HG02973 (cell line): Measurements from ENCODE around the gene ZBTB40.

ENCODE experiments used
- ATAC-seq: cut with Tn5 transposase; IDR thresholded peaks from one replicate; pipeline ENCODE4 v1.9.1; 2021; ENCODE audit warnings: moderate library complexity; ENCODE audit not compliant: unreplicated experiment

Gene ZBTB40

DNA sequence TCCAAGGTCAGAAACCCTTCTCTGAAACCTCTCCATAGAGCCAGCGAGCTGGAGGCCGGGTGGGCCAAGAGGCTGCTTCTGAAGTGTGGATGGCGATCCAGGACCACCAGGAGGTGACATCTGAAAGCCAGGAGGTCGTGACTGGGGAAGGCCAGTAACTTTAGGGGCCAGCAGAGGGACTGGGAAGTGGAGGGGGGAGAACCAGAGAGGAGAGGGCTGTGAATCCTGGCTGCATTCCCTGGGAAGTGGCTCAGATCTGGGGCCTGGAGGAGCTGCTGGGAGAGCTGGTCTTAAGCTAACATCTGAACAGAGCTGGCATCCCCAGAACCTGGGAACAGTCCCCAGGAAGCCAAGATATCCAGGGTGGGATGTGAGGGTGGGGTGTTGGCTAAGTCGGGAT lies 100.4 kb downstream of the ZBTB40 start:
- no peak for ATAC-seq

DNA sequence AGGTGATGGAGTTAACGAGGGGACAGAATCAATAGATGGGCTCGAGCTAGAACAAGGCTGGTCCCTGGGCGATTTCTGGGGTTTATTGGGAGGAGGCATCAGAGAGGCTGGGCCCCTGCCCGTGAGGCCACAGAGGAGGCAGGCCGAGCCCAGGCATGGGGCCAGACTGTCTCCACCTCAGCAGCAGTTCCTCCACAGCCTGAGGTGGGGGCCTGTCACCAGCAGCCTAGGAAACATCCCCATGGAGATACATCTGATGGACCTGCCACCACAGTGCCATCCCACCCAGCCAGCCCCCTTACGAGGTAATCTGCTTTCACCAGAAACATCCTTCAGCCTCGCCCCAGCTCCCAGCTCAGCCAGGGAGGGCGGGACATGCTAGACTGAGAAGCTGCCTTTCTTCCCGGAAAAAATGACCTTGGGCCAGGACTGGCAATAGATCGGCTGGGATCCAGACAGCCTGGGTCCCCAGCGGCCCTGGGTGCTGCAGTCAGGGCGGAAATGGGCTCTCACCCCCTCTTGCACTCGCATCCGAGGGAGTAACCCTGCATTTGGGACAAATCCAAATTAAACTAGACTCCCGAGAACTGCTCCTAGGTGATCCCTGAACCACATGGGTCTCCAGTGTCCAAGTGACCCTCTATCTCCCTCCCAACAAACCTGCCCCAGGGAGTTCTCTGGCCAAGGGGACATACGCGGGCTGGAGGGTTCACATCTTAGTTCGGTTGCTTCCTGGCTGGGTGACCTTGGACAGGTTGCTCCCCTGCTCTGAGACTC lies 101.6 kb downstream of the ZBTB40 start:
- no peak for ATAC-seq

DNA sequence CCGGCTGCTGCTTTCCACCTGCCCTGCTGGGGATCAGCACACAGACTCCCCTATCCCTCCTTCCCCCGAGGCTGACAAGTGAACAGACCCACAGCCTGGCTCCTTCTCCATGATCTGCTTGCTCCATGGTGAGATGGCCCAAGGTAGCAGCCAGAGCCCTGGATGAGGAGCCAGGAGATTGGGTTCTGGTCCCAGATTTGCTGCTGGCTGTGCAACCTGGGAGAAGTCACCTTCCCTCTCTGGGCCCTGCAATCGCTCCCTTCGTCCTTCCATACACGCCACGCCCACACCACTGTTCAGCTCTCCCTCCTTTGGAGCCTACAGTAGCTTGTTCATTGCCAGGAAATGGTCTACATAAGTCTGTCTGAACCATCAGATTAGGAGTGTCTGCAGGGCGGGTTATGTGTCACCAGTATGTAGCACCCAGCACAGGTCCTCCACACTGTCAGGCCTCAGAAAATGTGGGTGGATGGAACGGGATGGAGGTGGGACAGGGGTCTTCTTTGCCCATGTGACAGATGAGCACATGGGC lies 102.4 kb downstream of the ZBTB40 start:
- ATAC-seq = no peak

DNA sequence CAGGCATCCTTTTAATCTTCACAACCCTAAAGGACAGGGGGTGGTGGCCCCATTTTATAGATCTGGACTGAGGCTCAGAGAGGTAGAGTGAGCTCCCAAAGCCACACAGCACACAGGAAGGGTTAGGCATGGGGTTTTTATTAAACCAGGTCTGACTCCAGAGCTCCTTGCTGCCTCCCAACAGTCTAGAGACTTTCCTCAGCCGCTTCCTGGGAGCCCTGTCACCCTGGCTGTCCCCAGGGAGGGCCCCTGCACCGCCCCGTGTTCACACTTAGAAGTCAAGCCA lies 103.7 kb downstream of the ZBTB40 start:
- ATAC-seq = no peak

DNA sequence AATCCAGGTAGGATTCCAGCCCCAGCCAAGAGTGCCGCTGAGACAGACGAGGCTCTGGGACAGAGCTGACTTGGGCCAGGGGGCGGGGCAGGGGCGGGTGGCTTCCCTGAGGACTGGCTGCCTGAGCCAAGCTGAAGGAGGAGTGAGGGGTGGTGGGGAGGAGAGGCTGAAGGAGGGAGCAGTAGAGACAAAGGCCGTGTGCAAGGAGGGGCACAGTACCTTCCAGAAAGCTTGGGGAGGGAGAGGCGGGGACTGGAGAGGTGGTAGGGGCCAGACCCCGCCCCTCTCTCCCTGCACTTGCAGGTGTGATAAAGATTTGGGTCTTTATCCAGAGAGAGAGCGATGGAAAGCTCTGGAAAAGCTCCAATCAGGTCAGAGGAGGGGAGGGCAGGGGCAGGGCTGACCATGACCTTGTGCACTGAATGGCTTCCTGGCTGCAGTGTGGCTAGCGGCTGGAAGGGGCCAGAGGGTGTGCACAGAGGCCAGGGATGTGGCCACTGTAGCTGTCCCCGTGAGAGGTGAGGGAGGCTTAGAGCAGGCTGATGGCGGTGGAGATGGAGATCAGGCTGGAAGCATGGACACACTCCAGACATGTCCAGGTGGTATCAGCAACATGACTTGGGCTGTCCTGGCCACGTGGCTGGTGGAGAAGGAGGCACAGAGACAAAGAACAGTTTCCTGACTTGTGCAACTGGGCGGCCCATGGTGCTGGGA lies 104.9 kb downstream of the ZBTB40 start:
- no peak for ATAC-seq

DNA sequence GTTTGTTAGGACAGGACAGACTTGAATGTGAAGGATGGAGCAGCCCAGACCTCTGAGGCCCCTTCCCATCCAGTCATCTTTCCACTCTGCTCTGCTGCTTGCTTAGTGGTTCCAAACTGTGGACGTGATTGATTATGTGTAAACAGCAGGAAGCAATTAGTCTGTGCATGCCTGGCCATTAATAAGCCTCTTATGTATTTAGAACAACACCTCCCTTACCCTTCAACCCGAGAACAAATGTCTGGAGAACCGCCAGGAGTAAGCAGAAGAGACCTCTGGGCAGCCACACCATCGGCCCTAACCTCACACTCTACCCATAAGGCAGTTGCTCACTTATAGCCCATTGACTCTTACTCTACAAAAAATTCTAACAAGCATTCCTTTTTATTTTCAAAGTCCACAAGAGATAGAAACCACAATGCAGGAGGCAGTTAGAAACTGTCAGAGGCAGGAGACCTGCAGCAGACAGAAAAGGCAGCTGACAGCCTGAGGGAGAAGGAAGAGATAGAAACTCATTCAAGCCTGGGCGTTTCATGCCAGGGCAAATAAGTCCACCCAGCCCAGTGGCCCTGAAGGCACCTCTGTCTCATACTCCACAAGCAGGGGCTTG lies 105.8 kb downstream of the ZBTB40 start:
- no peak for ATAC-seq

- no peak for ATAC-seq
These were observed 111.2 kb downstream of the ZBTB40 start, which contains the start of gene EPHA8 for GRCh38 chr1:22562584-22563583. TSS of gene EPHA8 (plus strand) at chr1:22563489. CDS start at chr1:22563636, 147 bp downstream.

- no peak for ATAC-seq
These were observed 112.3 kb downstream of the ZBTB40 start for GRCh38 chr1:22563671-22564602.

- ATAC-seq = no peak
These were observed 114.5 kb downstream of the ZBTB40 start for GRCh38 chr1:22566161-22566560.

DNA sequence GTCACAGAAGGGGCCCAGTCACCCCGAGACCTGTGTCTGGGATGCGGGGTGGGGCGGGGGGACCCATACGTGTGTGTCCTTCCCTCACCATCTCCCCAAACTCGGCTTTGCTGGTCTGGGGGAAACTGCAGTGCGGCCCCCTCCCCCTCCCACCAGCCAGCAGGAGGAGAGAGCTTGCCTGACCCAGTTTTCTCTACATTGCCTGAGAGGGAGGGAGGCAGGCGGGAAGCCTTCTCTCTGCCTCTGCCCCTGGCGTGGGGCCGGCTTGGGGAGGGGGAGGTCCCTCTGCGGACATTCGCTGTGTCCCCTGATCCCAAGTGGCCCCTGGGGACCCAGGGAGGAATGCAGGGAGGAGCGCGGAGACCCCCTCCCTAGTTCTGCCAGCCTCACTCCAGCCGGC lies 115.5 kb downstream of the ZBTB40 start:
- no peak for ATAC-seq

DNA sequence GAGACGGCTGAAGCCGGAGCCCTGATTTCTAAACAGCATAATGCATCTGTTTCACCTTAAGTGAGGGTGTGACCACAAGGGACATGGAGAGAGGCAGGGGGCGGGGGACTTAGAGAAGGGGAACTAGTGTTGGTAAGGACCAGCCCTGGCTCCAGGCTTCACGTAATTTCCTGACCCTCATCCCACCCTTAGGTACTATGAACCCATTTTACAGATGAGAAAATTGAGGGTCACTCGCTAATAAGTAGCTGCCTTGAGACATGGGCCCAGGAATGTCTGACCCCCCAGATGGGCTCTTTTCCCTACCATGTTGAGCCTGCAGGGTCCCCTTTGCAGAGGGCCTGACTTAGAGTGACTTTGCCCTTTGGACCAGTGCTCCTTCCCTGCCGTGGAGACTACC lies 116.3 kb downstream of the ZBTB40 start:
- ATAC-seq = no peak

- no peak for ATAC-seq
These were observed 117.6 kb downstream of the ZBTB40 start for GRCh38 chr1:22569269-22569668.

- no peak for ATAC-seq
These were observed 118.7 kb downstream of the ZBTB40 start for GRCh38 chr1:22570140-22570909.

DNA sequence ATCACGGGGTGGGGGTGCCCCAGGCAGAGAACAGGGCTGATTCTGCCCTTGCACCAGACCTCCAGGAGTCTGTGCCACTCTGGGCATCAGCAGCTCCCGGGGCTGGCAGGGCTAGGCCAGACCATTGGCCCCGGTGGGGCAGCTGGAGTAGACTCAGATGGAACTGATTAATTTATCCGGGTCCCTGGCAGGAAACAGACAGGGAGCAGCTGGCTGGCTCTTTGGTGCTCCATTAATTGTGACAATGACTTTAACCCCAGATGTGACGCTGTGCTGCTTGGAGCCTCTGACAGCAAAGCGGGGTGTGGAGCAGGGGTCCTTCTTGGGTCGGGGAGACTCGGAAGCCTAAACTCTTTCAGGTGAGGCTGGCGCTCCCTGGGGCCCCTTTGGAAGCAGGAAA lies 121.2 kb downstream of the ZBTB40 start:
- no peak for ATAC-seq

- no peak for ATAC-seq
These were observed 121.6 kb downstream of the ZBTB40 start for GRCh38 chr1:22573237-22573636.

DNA sequence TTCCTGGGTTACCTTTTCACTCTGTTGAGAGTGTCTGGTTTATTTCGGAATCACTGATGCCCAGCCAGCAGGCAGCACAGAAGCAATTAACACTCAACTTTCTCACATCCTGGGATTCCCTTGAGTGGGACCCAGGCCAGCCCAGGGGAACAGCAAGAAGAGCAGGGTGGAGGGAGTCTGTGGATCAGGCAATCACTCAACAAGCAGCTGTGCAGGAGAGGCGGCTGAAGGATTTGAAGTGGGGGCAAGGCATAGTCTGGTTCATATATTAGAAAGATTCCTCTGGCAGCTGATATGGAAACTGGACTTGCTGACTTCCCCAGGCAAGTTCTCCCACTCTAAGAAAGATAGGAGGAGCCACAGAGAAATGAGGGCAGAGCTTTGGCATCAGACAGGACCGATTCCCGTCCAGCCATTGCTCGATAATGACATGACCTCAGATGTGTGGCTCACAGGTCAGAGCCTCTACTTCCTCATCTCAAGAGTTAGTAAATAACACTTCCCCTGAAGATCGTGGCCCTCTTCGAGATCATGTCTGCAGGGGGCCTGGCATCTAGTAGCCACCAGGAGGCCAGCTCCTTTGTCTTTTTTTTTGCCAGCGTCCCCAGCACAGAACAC lies 124.0 kb downstream of the ZBTB40 start:
- ATAC-seq = no peak

DNA sequence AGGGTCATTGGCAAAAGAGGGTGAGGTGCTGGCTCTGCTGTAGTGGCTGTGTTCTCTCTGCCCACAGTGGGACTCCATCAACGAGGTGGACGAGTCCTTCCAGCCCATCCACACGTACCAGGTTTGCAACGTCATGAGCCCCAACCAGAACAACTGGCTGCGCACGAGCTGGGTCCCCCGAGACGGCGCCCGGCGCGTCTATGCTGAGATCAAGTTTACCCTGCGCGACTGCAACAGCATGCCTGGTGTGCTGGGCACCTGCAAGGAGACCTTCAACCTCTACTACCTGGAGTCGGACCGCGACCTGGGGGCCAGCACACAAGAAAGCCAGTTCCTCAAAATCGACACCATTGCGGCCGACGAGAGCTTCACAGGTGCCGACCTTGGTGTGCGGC lies 124.5 kb downstream of the ZBTB40 start:
- ATAC-seq = no peak

- no peak for ATAC-seq
These were observed 125.0 kb downstream of the ZBTB40 start for GRCh38 chr1:22576617-22577016.
